GM21737 (cell line): ENCODE data around the gene FAM151A.

Experiments
- ATAC-seq: cut with Tn5 transposase; IDR thresholded peaks from one replicate; pipeline ENCODE4 v1.9.1; 2021; ENCODE audit warnings: mild to moderate bottlenecking, moderate library complexity; ENCODE audit not compliant: unreplicated experiment

The FAM151A gene

GRCh38 chr1:54604572-54605370 lies 18.6 kb downstream of the FAM151A start:
- no peak for ATAC-seq

- no peak for ATAC-seq
Measured at GRCh38 chr1:54604051-54604450, 19.3 kb downstream of the FAM151A start.

DNA sequence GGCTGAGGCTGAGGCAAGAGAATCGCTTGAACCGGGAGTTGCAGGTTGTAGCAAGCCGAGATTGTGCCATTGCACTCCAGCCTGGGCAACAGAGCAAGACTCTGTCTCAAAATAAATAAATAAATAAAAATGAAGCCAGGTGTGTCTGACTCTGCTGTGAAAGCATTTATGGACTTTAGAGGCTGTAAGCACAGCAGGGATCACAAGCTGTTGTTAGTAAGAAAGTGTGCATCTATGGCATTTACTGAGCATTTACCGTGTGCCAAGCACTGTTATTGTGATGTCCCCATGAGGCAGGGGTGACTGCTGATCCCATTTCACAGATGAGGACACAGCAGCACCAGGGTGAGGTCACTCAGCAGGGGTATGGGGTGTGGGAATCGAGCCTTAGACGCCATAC lies 20.1 kb downstream of the FAM151A start:
- ATAC-seq, result no peak

DNA sequence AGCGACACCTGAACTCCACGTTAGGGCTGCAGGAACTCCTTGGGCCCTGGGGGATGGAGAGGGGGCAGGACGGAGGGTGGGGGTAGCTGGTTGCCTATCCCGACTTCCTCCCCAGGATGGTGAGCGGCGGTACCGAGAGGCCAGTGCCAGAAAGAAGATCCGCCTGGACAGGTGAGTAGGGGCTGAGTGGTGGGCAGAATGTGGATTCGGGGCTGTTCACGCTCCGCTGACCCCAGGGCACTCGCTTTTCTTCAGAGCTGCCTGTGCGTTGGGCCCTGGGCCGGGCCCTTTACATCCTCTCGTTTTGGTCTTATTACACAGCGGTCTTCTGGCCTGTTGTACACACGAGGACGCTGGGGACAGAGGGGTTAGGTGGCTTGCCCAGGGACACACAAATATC lies 20.8 kb downstream of the FAM151A start:
- no peak for ATAC-seq

DNA sequence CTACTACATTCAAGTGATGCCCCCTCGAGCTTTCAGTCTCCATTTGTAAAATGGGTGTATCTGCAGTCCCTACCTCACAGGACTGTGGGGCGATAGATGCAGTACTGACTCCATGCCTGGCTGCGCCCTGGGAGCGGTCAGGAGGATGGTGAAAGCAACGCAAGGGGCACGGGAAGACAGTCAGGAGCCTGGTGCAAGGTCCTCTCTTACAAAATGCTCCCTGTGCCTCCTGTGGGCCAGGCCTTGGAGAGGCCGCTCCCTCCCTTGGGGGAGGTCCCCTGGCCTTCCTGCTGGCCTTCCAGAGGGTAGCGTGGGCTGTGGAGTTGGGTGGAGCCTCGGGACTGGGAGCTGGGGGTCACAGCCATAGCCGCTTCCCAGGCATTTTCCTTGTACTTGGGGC lies 21.6 kb downstream of the FAM151A start:
- ATAC-seq, result no peak

GRCh38 chr1:54600947-54601721 lies 22.2 kb downstream of the FAM151A start:
- no peak for ATAC-seq

DNA sequence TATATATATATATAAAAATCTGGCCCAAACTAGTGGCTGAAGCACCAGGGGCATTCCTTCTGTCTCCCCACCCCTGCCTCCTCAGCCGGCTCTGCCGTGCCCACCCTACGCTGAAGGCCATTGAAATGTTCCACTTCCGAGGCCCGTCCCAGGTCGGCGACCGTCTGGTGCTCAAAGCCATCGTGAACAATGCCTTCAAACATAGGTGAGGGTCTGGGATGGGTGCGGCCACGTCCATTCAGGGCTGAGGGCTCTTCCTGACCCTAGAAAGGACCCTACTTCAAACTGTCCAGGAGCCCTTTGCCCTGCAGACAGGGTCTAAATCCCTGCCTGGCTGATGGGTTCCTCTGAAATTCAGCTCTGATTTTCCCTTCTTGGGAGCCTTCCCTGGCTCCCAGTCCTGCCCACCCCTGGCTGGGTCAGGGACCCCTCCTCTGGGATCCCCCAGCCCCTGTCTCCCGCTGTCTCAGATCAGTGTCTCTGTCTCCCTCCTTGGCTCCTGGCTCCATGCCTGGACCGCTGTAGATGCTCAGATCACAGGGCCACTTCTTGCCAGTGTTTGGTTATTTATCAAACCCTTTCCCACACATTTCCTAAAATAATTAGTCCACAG lies 24.0 kb downstream of the FAM151A start:
- no peak for ATAC-seq

- no peak for ATAC-seq
Measured at GRCh38 chr1:54597455-54598030, 25.8 kb downstream of the FAM151A start.

DNA sequence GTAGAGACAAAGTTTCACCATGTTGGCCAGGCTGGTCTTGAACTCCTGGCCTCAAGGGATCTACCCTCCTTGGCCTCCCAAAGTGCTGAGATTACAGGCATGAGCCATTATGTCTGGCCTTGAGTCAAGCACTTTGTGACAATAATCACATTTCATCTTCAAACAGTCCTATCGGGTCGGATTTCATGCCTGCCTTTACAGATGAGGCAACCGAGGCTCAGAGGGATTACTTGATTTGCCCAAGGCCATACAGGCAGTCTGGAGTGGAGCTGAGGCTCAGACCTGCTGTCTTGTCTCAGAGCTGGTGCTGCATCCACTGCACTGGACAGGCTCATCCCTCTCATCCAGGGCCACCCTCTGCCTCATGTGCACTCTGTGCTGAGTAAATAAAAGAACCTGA lies 26.6 kb downstream of the FAM151A start:
- no peak for ATAC-seq

DNA sequence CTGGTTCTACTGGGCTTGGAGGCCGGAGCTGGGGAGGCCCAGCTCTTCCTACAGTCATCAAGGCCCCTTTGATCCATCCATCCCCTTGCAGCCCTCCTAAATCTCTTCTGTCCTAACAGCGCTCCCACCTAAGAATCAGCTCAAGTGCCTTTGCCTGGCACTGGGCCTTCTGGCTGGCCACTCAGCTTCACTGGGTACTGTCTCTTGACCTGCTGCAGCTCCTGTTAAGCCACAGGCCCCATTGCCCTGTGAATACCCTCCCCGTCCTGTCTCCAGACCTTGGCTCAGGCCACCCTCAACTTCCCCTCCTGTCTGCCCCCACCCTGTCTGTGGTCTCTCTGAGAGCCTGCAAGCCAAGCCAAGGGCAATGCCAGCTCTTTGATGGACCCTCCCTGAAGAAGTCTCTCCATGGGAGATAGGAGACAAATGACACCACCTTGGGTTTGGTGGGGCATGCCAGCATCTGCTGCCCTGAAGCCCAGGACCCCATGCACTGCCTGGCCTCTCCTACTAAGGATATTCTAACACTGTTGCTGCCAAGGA lies 27.3 kb downstream of the FAM151A start:
- ATAC-seq, result no peak

DNA sequence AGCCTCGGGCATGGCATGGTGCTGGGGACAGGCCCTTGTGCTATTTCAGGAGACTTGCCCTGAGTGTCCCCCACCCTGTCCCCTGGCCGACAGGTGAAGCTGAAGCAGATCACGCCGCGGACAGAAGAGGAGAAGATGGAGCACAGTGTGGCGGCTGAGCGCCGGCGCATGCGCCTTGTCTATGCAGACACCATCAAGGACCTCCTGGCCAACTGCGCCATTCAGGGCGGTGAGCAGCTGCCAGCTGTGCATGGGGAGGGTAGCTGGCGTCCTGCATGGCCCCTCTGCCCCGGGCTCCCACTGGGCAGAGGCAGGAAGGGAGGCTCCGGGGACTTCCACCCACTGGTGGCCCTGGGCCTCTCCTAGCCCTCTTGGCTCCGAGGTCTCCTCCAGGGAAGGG lies 28.9 kb downstream of the FAM151A start:
- no peak for ATAC-seq

GRCh38 chr1:54593571-54594160 lies 29.7 kb downstream of the FAM151A start:
- no peak for ATAC-seq

GRCh38 chr1:54591127-54591756 lies 32.1 kb downstream of the FAM151A start:
- ATAC-seq, result no peak

GRCh38 chr1:54588377-54588776 lies 34.9 kb downstream of the FAM151A start:
- ATAC-seq, result no peak

DNA sequence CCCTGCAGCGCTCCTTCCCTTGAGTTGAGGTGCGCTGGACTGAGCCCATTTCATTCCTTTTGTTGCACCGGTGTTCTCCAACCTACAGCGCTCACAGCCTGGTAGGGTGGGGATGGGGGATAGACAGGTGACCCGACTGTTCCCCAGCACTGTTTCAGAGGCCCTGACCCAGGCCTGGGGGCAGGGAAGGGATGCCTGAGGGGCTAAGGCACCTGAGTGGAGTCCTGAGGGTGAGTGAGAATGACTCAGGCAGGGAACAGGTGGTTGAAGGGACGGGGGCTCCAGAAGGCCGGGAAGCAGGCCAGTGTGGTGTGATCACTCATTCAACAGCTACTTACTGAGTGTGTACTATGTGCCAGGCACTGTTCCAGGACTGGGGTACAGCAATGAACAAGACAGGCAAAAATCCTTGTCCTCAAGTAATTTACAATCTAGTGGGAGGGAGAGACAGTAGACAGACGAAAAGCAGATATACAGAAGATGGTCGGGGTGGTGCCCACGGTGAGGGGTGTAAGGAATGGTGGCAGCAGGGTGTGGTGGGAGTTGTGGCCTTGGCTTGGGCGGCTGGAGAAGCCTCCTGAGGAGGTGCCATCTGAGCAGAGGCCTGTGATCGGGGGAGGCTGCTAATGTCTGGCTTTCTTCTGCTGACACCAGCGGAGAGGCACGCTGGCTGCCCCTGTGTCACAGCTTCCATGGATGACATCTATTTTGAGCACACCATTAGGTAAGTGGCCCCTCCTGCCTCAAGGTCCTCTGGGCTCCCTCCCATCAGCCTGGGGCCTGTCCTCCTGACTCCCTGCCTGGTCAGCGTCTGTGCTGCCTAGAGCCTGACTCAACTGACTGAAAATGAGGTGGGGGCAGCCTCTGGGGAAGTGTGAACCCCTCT lies 37.9 kb downstream of the FAM151A start:
- no peak for ATAC-seq

- no peak for ATAC-seq
Measured at GRCh38 chr1:54584575-54584974, 38.8 kb downstream of the FAM151A start.

GRCh38 chr1:54583871-54584270 lies 39.5 kb downstream of the FAM151A start:
- ATAC-seq, result no peak

- ATAC-seq, result no peak
Measured at GRCh38 chr1:54583307-54583686, 40.0 kb downstream of the FAM151A start.

- no peak for ATAC-seq
Measured at GRCh38 chr1:54582566-54583306, 40.6 kb downstream of the FAM151A start.
